Suprapubic skin (tissue), 4 donors: Measurements from ENCODE around the gene EEF1A2. TPM values are rescaled to one million over a fixed set of nuclear protein-coding genes. Genes with fewer than 3 reads are reported as not detected.

Experiments
- DNase-seq, 2 donors: peaks; one replicate each; pipeline ENCODE4 v3.0.0-alpha.2; 2019; ENCODE audit warnings: low spot score in 2 of 2
- H3K27ac ChIP-seq: fragments of 200-600 bp; sonication (generic); one replicate; pipeline ENCODE4 v1.5.1; 2019
- H3K27me3 ChIP-seq: fragments of 200-600 bp; sonication (generic); one replicate; pipeline ENCODE4 v1.5.1; 2019
- H3K36me3 ChIP-seq: fragments of 200-600 bp; sonication (generic); one replicate; pipeline ENCODE4 v1.5.1; 2019
- H3K4me1 ChIP-seq: fragments of 200-600 bp; sonication (generic); one replicate; pipeline ENCODE4 v1.5.1; 2019
- H3K4me3 ChIP-seq: fragments of 200-600 bp; sonication (generic); one replicate; pipeline ENCODE4 v1.5.1; 2019; ENCODE audit warnings: mild to moderate bottlenecking
- H3K9me3 ChIP-seq: fragments of 200-600 bp; sonication (generic); one replicate; pipeline ENCODE4 v1.5.1; 2019
- EP300 ChIP-seq: sonication (generic); formaldehyde crosslinking; IDR thresholded peaks from one replicate; pipeline ENCODE4 v1.6.1; 2017; ENCODE audit warnings: antibody characterized with exemption
- POLR2A ChIP-seq, 2 donors: fragments of 450-650 bp; IDR thresholded peaks; one replicate each; pipeline ENCODE4 v1.6.1; 2017; ENCODE audit warnings: antibody characterized with exemption in 2 of 2, mild to moderate bottlenecking in 2 of 2, moderate library complexity in 2 of 2
- POLR2AphosphoS5 ChIP-seq, 3 donors: sonication (generic); formaldehyde crosslinking; IDR thresholded peaks; one replicate each; pipeline ENCODE4 v1.6.1; 2017; ENCODE audit warnings: antibody characterized with exemption in 3 of 3
- WGBS: methylation state at CpG from one replicate; pipeline ENCODE4 v1.1.5; 2018; 5-methylcytosine and 5-hydroxymethylcytosine counted together
- total RNA-seq, 4 donors: library from RNA; depleted of rRNA; stranded (reverse); fragments of >200 nt; gene quantifications; one replicate each; pipeline ENCODE4 v1.1.0, GENCODE V29; 2016
- TF ChIP-seq, protein P1 (sequence below), 2 donors: fragments of 200-600 bp in 1 of 2; fragments of 450-650 bp in 1 of 2; sonication (generic) in 1 of 2; IDR thresholded peaks; one replicate each; pipeline ENCODE4 v1.5.1; 2016 to 2019; ENCODE audit warnings: antibody characterized with exemption in 2 of 2, mild to moderate bottlenecking in 1 of 2, moderate library complexity in 1 of 2

The EEF1A2 gene
- total RNA-seq, 4 donors from 2014 or later: 4.8 to 13.4 (median 12.0) TPM

DNA sequence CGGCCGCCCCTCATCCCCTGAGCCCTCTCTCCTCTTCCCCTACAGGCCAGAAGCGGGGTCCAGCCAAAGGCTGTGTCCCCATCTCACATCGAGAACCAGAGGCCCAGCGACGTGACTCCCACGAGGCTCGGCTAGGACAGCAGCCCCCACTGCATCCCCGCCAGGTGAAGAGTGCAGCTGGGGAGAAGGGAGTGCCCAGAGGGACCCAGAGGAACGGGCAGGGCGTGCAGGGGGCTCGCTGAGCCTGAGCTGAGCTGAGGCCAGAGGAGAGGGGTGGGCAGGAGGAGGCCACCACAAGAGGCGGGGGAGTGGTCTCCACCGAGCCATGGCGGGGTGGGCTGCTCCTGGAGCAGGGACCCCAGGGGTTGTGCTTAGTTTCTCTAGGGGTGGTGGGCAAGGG is 59.0 kb downstream of the EEF1A2 start:
- TF ChIP-seq POLR2AphosphoS5 (IDR thresholded peaks at IDR 0.05) (no peak), EP300 (no peak), POLR2A (IDR thresholded peaks at IDR 0.05) (no peak)
- TF ChIP-seq, protein P1, sequence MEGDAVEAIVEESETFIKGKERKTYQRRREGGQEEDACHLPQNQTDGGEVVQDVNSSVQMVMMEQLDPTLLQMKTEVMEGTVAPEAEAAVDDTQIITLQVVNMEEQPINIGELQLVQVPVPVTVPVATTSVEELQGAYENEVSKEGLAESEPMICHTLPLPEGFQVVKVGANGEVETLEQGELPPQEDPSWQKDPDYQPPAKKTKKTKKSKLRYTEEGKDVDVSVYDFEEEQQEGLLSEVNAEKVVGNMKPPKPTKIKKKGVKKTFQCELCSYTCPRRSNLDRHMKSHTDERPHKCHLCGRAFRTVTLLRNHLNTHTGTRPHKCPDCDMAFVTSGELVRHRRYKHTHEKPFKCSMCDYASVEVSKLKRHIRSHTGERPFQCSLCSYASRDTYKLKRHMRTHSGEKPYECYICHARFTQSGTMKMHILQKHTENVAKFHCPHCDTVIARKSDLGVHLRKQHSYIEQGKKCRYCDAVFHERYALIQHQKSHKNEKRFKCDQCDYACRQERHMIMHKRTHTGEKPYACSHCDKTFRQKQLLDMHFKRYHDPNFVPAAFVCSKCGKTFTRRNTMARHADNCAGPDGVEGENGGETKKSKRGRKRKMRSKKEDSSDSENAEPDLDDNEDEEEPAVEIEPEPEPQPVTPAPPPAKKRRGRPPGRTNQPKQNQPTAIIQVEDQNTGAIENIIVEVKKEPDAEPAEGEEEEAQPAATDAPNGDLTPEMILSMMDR (IDR thresholded peaks at IDR 0.05): no peak
- no peaks in the 10 kb centered on the region for H3K4me1 ChIP-seq
- DNase-seq: no peak
- H3K9me3 ChIP-seq: no peaks in the 10 kb centered on the region
- H3K4me3 ChIP-seq: no peak overlapping the region
- H3K36me3 ChIP-seq: no peaks in the 10 kb centered on the region
- WGBS: 85% methylated on average over 7 of the region's 15 CpGs
- H3K27ac ChIP-seq: no peak overlapping the region
- H3K27me3 ChIP-seq: peaks cover 41% of the 10 kb centered on the region

GRCh38 chr20:63438121-63438520 is 60.8 kb downstream of the EEF1A2 start:
- Histone ChIP-seq H3K4me3 (no peak overlapping the region), H3K4me1 (no peaks in the 10 kb centered on the region), H3K27ac (no peak overlapping the region), H3K27me3 (peaks cover 42% of the 10 kb centered on the region), H3K36me3 (no peaks in the 10 kb centered on the region), H3K9me3 (no peaks in the 10 kb centered on the region)
- DNase-seq: no peak
- TF ChIP-seq, protein P1 (IDR thresholded peaks at IDR 0.05): no peak
- TF ChIP-seq POLR2AphosphoS5 (IDR thresholded peaks at IDR 0.05): no peak
- TF ChIP-seq POLR2A (IDR thresholded peaks at IDR 0.05): no peak
- TF ChIP-seq EP300: no peak
- 67% methylated on average over 3 of the region's 12 CpGs for WGBS

Other genes starting within 250 kb of the EEF1A2 start
- under 1 TPM in 1 of 4 donors, not detected in 3; 0.42 TPM for gene NKAIN4, start 244.6 kb downstream of the EEF1A2 start, total RNA-seq
- gene ARFGAP1, start 226.3 kb downstream of the EEF1A2 start, total RNA-seq: 10 to 100 TPM; 38.6 to 84.9 (median 43.4) TPM
- gene COL20A1, start 205.9 kb downstream of the EEF1A2 start, total RNA-seq: not detected
- not detected for gene CHRNA4, start 137.7 kb downstream of the EEF1A2 start, total RNA-seq
- gene KCNQ2, start 26.4 kb downstream of the EEF1A2 start, total RNA-seq: under 1 TPM in 1 of 4 donors, not detected in 3; 0.76 TPM
- gene PPDPF, start 21.7 kb upstream of the EEF1A2 start, total RNA-seq: 100 to 1,000 TPM; 151 to 352 (median 299) TPM
- 10 to 100 TPM; 58.0 to 70.6 (median 65.6) TPM for gene PTK6, start 38.3 kb upstream of the EEF1A2 start, total RNA-seq
- gene SRMS, start 48.7 kb upstream of the EEF1A2 start, total RNA-seq: 1 to 10 TPM in 1 of 4 donors, not detected in 3; 1.3 TPM
- gene FNDC11, start 55.1 kb upstream of the EEF1A2 start, total RNA-seq: under 1 TPM in 2 of 4 donors, not detected in 2; 0.25 to 0.36 TPM
- 10 to 100 TPM; 22.8 to 36.6 (median 31.8) TPM for gene HELZ2, start 75.2 kb upstream of the EEF1A2 start, total RNA-seq
- 10 to 100 TPM; 15.5 to 18.5 (median 16.4) TPM for gene GMEB2, start 128.0 kb upstream of the EEF1A2 start, total RNA-seq
- 10 to 100 TPM; 14.2 to 20.7 (median 17.0) TPM for gene STMN3, start 154.3 kb upstream of the EEF1A2 start, total RNA-seq
- 10 to 100 TPM in 2 of 4 donors, 1 to 10 TPM in 2; 6.9 to 26.6 (median 13.9) TPM for gene RTEL1, start 159.2 kb upstream of the EEF1A2 start, total RNA-seq
- gene TNFRSF6B, start 197.6 kb upstream of the EEF1A2 start, total RNA-seq: 10 to 100 TPM in 2 of 4 donors, 1 to 10 TPM in 2; 2.1 to 16.1 (median 11.1) TPM
- 10 to 100 TPM; 22.1 to 31.9 (median 27.6) TPM for gene ARFRP1, start 208.9 kb upstream of the EEF1A2 start, total RNA-seq
- gene ZGPAT, start 209.0 kb upstream of the EEF1A2 start, total RNA-seq: 10 to 100 TPM; 21.7 to 25.8 (median 23.3) TPM
- 10 to 100 TPM; 12.2 to 36.5 (median 16.9) TPM for gene LIME1, start 237.6 kb upstream of the EEF1A2 start, total RNA-seq
- gene SLC2A4RG, start 240.7 kb upstream of the EEF1A2 start, total RNA-seq: 100 to 1,000 TPM in 3 of 4 donors, 10 to 100 TPM in 1; 96.9 to 118 (median 107) TPM